Activated CD8-positive, alpha-beta T cell treated with anti-CD3 and anti-CD28 coated beads, Interleukin-2, amount 10 ng/mL, durations not matched to agents 7 days and 5 days (primary cell): ENCODE results near the gene ALS2. TPM values are rescaled to one million over a fixed set of nuclear protein-coding genes. Genes with fewer than 3 reads are reported as not detected.

Experiments used
- ATAC-seq: fragments of 150-1000 bp; cut with Tn5 transposase; one replicate; pipeline ENCODE4 v1.10.0; 2021; ENCODE audit warnings: moderate library complexity
- CTCF ChIA-PET: fragments of 350-600 bp; sonication (Branson Sonifier 250); formaldehyde crosslinking; loops from one replicate; lab custom pipeline; 2021; ENCODE audit warnings: antibody characterized with exemption; lab: Charles Lee
- POLR2A ChIA-PET: fragments of 350-600 bp; sonication (Branson Sonifier 250); formaldehyde crosslinking; loops from one replicate; lab custom pipeline; 2021; ENCODE audit warnings: antibody characterized with exemption; lab: Charles Lee
- DNase-seq: peaks from one replicate; pipeline ENCODE4 v3.0.0-alpha.2; 2020
- H3K27ac Mint-ChIP-seq: one replicate; pipeline ENCODE4 v1.8.0; 2021; ENCODE audit warnings: mild to moderate bottlenecking, mixed read lengths
- H3K27me3 Mint-ChIP-seq: one replicate; pipeline ENCODE4 v1.8.0; 2021; ENCODE audit warnings: low read depth, mixed read lengths
- H3K36me3 Mint-ChIP-seq: one replicate; pipeline ENCODE4 v1.8.0; 2021; ENCODE audit warnings: low read depth, mixed read lengths
- H3K4me1 Mint-ChIP-seq: one replicate; pipeline ENCODE4 v1.8.0; 2021; ENCODE audit warnings: low read depth, mixed read lengths
- H3K4me3 Mint-ChIP-seq: one replicate; pipeline ENCODE4 v1.8.0; 2021; ENCODE audit warnings: mild to moderate bottlenecking, mixed read lengths
- H3K9me3 Mint-ChIP-seq: one replicate; pipeline ENCODE4 v1.8.0; 2022; ENCODE audit warnings: mixed read lengths; ENCODE audit not compliant: insufficient read depth
- total RNA-seq, 2 experiments: library from RNA; stranded (reverse); gene quantifications; one replicate each; pipeline ENCODE4 v1.2.3, GENCODE V29; 2021

ALS2 gene
- total RNA-seq, 2 experiments from 2014 or later = 13.9 to 15.6 TPM

DNA sequence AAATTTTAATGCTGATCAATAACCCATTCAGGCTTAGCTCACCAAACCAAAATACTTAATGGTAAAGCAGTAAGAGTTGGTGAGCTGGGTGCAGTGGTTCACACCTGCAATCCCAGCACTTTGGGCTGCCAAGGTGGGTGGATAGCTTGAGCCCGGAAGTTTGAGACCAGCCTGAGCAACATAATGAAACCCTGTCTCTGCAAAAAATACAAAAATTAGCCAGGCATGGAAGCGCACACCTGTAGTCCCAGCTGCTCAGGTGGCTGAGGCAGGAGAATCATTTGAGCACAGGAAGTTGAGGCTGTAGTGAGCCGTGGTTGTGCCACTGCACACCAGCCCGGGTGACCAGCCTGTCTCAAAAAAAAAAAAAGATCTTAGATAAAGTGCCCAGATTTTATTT is 46.6 kb downstream of the ALS2 start:
- CTCF ChIA-PET = interaction anchor here (0.6 to 0.8 kb wide), 2 partner anchors 29 kb away, joined by 3 to 4 read pairs; no protein-coding TSS in a partner anchor
- DNase-seq = no peak
- H3K4me3 Mint-ChIP-seq = no peak overlapping the region
- peaks cover 21% of the 10 kb centered on the region for H3K36me3 Mint-ChIP-seq
- no peak overlapping the region for H3K27ac Mint-ChIP-seq
- no peak for ATAC-seq
- peaks cover 15% of the 10 kb centered on the region for H3K9me3 Mint-ChIP-seq
- POLR2A ChIA-PET = no interaction called here
- no peaks in the 10 kb centered on the region for H3K27me3 Mint-ChIP-seq
- no peaks in the 10 kb centered on the region for H3K4me1 Mint-ChIP-seq

DNA sequence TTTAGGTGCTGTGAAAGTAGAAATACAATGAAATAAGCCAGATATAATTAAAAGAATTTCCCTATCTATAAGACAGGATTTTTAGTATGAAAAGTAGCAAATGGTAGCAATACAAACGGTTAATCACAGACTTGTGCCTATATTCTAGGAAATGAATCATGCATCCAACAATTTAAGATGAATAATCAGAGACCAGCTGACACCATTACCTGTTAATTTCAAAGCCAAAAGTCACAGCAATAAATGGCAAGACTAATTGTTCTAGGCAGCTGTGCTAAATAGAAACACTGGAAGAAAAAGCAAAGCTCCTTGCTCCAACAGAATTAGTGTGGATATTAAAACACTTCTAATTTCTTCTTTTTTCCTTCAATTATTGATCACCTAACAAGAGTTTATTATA is 47.2 kb downstream of the ALS2 start:
- DNase-seq (no peak), ATAC-seq (no peak)
- H3K9me3 Mint-ChIP-seq = peaks cover 15% of the 10 kb centered on the region
- no peak overlapping the region for H3K27ac Mint-ChIP-seq
- peaks cover 19% of the 10 kb centered on the region for H3K36me3 Mint-ChIP-seq
- no peaks in the 10 kb centered on the region for H3K4me1 Mint-ChIP-seq
- no peaks in the 10 kb centered on the region for H3K27me3 Mint-ChIP-seq
- ChIA-PET CTCF (interaction anchor here (0.7 to 0.8 kb wide), 2 partner anchors 16 to 28 kb away, joined by 3 read pairs; no protein-coding TSS in a partner anchor), POLR2A (no interaction called here)
- no peak overlapping the region for H3K4me3 Mint-ChIP-seq

DNA sequence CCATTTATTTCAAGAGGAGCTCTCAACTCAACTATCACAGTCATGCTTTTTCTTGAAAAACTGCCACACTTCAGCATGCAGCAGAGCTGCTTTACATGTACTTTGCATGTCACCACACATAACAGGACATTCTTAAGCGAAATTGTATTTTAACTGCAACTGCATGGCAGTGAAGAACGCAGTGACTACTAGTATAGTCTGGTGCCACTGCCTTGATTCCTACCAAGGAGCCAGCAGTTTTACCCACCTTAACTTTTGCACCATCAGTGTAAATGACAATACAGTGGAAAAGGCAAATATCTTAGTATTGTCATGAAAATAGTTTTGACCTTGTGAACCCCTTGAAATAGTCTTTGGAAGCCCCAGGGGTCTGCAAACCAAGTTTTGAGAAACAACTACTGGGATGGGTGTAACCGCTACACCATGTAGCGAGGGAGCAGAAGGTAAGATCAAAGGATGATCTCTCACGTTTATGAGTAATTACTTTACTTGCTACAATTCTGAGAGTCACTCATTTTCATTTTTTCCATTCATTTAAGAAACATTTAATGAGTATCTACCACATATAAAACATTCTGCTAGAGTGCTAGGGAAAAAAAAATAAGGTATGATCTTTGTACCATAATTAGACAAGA is 50.0 kb downstream of the ALS2 start:
- H3K27me3 Mint-ChIP-seq = no peaks in the 10 kb centered on the region
- H3K27ac Mint-ChIP-seq = no peak overlapping the region
- H3K36me3 Mint-ChIP-seq = peaks cover 9% of the 10 kb centered on the region
- POLR2A ChIA-PET = no interaction called here
- CTCF ChIA-PET = interaction anchor here (0.5 kb wide), 1 partner anchor 10 kb away, joined by 3 read pairs; no protein-coding TSS in a partner anchor
- H3K4me1 Mint-ChIP-seq = no peaks in the 10 kb centered on the region
- ATAC-seq (no peak), DNase-seq (no peak)
- H3K4me3 Mint-ChIP-seq = no peak overlapping the region
- H3K9me3 Mint-ChIP-seq = peaks cover 4% of the 10 kb centered on the region

DNA sequence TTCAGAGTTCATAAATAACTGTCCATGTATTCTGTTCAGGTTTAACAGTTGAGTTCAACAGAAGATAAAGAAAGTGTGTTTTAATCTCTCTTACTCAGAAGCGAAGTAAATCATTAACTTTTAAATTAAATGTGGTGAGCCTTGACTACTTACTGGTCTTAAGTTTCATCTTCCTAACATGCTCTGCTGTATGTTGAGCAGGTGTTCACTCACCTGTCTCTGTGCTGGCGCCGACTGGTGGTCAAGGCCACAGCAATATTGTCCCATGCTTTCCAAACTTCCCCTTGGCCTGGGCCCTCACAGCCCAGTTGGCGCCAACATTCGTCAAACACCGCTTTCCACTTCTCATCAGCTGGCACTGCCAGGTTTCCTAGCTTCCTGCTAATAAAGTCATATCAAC is 65.3 kb downstream of the ALS2 start:
- DNase-seq (no peak), ATAC-seq (no peak)
- CTCF ChIA-PET = no interaction called here
- H3K36me3 Mint-ChIP-seq = peaks cover 26% of the 10 kb centered on the region
- no peaks in the 10 kb centered on the region for H3K27me3 Mint-ChIP-seq
- H3K9me3 Mint-ChIP-seq = peaks cover 12% of the 10 kb centered on the region
- H3K4me1 Mint-ChIP-seq = no peaks in the 10 kb centered on the region
- no peak overlapping the region for H3K4me3 Mint-ChIP-seq
- POLR2A ChIA-PET = no interaction called here
- H3K27ac Mint-ChIP-seq = no peak overlapping the region

DNA sequence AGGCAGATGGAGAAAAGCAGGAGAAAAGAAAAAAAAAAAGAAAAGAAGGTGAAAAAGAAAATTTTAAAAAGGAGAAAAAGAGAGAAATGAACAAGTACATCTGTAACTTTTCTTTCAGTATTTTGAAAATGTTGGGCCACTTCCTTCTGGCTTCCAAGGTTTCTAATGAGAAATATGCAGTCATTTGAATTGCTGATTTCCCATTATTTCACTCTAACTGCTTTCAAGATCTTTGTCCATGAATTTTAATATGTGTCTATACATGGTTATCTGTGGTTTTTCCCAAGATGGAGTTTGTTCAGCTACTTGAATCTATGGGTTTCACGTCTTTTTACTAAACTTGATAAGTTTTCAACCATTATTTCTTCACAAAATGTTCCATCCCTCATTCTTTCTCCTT is 68.0 kb downstream of the ALS2 start:
- POLR2A ChIA-PET = no interaction called here
- Mint-ChIP-seq H3K9me3 (no peaks in the 10 kb centered on the region), H3K27ac (no peak overlapping the region), H3K27me3 (no peaks in the 10 kb centered on the region), H3K4me1 (peaks cover 4% of the 10 kb centered on the region), H3K36me3 (peaks cover 13% of the 10 kb centered on the region), H3K4me3 (no peak overlapping the region)
- no peak for DNase-seq
- CTCF ChIA-PET = no interaction called here
- no peak for ATAC-seq

DNA sequence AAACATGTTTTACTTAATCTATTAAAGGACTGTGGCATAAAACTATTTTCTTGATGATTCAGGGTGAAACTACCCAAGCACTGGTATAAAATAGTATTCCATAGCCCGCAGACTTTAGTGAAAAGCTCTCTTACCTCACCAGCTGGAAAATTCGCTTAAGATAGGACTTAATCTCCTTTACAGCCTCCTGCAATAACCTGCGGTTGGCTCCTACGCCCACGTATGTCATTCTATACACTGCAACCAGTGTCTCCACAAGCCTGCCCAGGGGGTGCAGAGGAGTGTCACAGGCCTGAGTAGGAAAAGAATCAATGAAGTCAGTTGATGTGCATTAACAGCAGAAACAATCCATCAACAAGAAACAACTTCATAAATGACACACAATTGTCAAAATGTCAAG is 71.0 kb downstream of the ALS2 start:
- DNase-seq (no peak), ATAC-seq (no peak)
- Mint-ChIP-seq H3K9me3 (no peaks in the 10 kb centered on the region), H3K4me1 (peaks cover 13% of the 10 kb centered on the region), H3K36me3 (peaks cover 2% of the 10 kb centered on the region), H3K27me3 (no peaks in the 10 kb centered on the region), H3K27ac (no peak overlapping the region), H3K4me3 (no peak overlapping the region)
- POLR2A ChIA-PET = no interaction called here
- CTCF ChIA-PET = interaction anchor here (1.3 kb wide), 1 partner anchor 12 kb away, joined by 3 read pairs; no protein-coding TSS in a partner anchor

DNA sequence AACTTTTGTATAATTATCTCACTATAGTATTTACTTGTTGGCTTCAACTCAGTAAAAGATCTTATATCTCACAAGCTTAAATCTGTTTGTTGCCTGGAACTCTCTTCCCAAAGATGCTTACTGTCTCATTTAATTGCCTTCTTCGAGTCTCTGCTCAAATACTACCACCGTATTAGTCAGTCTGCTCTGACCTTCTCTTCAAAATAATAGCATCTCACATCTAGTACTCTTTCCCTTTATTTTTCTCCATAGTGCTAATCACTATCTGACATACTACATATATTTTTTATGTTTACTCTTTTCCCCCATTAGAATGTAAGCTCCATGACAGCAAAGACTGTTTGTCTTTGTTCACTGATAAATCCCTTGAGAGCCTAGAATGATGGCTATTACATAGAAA is 71.7 kb downstream of the ALS2 start:
- DNase-seq = no peak
- Mint-ChIP-seq H3K27ac (no peak overlapping the region), H3K4me1 (peaks cover 14% of the 10 kb centered on the region), H3K27me3 (no peaks in the 10 kb centered on the region), H3K4me3 (no peak overlapping the region), H3K36me3 (peaks cover 9% of the 10 kb centered on the region), H3K9me3 (no peaks in the 10 kb centered on the region)
- CTCF ChIA-PET = interaction anchor here (0.7 kb wide), 1 partner anchor 12 kb away, joined by 3 read pairs; no protein-coding TSS in a partner anchor
- no peak for ATAC-seq
- POLR2A ChIA-PET = no interaction called here

DNA sequence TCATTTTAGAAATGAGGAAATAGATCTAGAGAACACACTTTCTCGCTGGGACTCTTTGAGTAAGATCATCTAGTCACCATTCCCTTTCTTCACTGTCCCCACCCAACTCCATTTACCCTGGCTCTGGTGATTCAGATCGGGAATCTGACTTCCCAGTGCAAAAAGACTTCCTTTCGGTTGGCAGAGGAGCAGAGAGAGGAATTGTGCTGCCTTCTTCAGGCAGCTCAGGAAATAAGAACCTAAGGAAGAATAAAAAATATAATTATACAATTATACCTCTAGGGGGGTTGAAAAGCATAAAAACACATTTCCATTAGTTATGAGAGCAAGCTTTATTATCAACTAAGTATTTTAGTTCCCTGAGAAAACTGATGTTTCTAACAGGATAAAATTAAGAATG is 73.0 kb downstream of the ALS2 start:
- Mint-ChIP-seq H3K9me3 (no peaks in the 10 kb centered on the region), H3K36me3 (peaks cover 12% of the 10 kb centered on the region), H3K27me3 (no peaks in the 10 kb centered on the region), H3K4me1 (peaks cover 14% of the 10 kb centered on the region), H3K4me3 (no peak overlapping the region), H3K27ac (no peak overlapping the region)
- no peak for ATAC-seq
- ChIA-PET CTCF (no interaction called here), POLR2A (no interaction called here)
- DNase-seq = no peak

DNA sequence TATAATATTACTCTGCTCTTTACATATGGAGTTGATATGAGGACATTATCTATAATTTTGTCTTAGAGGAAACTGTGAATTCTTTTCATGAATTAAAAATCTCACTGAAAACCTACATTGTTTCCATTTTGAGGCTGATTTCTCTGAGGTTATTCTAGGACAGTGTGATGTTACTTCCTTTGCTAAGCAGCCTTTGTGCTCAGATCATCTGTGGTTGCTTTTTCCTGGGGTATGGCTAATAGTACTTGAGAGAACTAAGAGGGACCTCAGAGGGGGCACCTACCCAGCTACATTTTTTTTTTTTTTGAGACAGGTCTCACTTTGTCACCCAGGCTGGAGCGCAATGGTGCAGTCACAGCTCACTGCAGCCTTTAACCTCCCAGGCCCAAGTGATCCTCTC is 73.6 kb downstream of the ALS2 start:
- DNase-seq = no peak
- peaks cover 12% of the 10 kb centered on the region for H3K36me3 Mint-ChIP-seq

DNA sequence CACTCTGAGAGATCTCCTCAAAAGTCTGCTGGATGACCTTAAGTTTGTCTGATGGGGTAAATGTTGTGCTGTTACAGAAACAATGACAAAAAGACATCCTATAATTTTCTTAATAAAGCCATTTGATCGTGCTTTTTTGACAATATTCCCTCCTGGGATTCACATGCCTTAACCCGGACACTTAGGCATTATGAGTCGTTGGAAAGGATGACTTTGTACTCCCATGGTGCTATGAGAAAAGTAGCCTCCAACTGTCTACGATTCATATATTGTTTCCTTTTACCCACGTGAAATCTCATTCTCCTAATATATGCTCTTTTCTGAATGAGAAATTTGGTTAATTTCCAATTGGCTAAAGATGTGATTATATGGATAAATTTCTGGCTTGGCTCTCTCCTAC is 76.2 kb downstream of the ALS2 start:
- no peaks in the 10 kb centered on the region for H3K9me3 Mint-ChIP-seq
- ATAC-seq (no peak), DNase-seq (no peak)
- POLR2A ChIA-PET = no interaction called here
- no peaks in the 10 kb centered on the region for H3K27me3 Mint-ChIP-seq
- CTCF ChIA-PET = no interaction called here
- H3K27ac Mint-ChIP-seq = no peak overlapping the region
- peaks cover 14% of the 10 kb centered on the region for H3K36me3 Mint-ChIP-seq
- peaks cover 14% of the 10 kb centered on the region for H3K4me1 Mint-ChIP-seq
- H3K4me3 Mint-ChIP-seq = no peak overlapping the region

More for the DNA sequence above, 73.6 kb downstream of the ALS2 start:
- peak; percentile 47 for ATAC-seq
- ChIA-PET CTCF (no interaction called here), POLR2A (no interaction called here)
- H3K27ac Mint-ChIP-seq = no peak overlapping the region
- peaks cover 14% of the 10 kb centered on the region for H3K4me1 Mint-ChIP-seq
- no peaks in the 10 kb centered on the region for H3K27me3 Mint-ChIP-seq
- H3K9me3 Mint-ChIP-seq = no peaks in the 10 kb centered on the region
- H3K4me3 Mint-ChIP-seq = no peak overlapping the region

DNA sequence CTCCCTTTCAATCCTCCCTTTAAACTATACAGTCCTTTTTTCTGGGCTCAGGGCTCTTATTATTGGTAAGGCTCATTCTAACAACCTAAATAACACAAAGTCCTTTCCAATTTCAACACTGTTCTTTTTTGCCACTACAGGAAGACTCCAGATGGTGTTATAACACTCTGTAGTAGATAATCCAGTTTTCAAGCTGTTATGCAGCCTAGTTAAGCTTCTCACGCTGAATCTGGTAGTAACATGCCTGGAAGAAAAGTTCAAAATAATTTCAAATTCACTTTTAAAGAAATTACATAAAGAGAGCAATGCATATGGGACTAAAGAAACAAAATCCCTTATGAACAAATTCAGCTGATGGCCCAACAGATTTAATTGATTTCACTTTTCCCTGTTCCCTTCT is 79.1 kb downstream of the ALS2 start:
- Mint-ChIP-seq H3K36me3 (peaks cover 14% of the 10 kb centered on the region), H3K4me3 (no peak overlapping the region), H3K27ac (no peak overlapping the region), H3K27me3 (no peaks in the 10 kb centered on the region), H3K9me3 (no peaks in the 10 kb centered on the region), H3K4me1 (peaks cover 5% of the 10 kb centered on the region)
- CTCF ChIA-PET = interaction anchor here (1.4 kb wide), 1 partner anchor 12 kb away, joined by 4 read pairs; no protein-coding TSS in a partner anchor
- ATAC-seq = no peak
- POLR2A ChIA-PET = no interaction called here
- DNase-seq = no peak

DNA sequence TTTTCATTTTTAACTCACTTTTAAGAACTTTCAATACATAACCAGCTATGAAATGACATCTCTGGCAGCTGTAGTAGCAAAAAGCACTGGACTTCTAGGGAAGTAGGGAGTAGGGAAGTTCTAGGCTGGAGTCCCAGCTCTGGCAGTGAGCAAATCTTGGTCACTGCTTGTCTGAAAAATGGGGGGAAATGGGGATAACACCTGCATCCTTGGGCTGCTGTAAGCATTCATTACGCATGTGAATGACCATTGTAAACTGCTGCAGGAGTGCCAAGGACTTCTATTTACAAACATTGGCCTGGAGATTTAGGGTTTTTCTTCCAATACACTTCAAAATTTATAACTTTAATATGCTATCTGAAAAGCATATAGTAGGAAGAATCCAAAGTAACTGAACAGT is 81.3 kb downstream of the ALS2 start:
- ATAC-seq (no peak), DNase-seq (no peak)
- Mint-ChIP-seq H3K9me3 (no peaks in the 10 kb centered on the region), H3K27ac (no peak overlapping the region), H3K27me3 (peaks cover 3% of the 10 kb centered on the region), H3K4me1 (peaks cover 5% of the 10 kb centered on the region), H3K4me3 (no peak overlapping the region), H3K36me3 (peaks cover 9% of the 10 kb centered on the region)
- CTCF ChIA-PET = interaction anchor here (1.0 kb wide), 1 partner anchor 17 kb away, joined by 4 read pairs; no protein-coding TSS in a partner anchor
- POLR2A ChIA-PET = no interaction called here
